Suprapubic skin (tissue), 3 donors: ENCODE measurements around the gene KRTCAP3.

Source experiments
- EP300 ChIP-seq: sonication (generic); formaldehyde crosslinking; IDR thresholded peaks from one replicate; pipeline ENCODE4 v1.6.1; 2017; ENCODE audit warnings: antibody characterized with exemption
- POLR2A ChIP-seq, 2 donors: fragments of 450-650 bp; IDR thresholded peaks; one replicate each; pipeline ENCODE4 v1.6.1; 2017; ENCODE audit warnings: antibody characterized with exemption in 2 of 2, mild to moderate bottlenecking in 2 of 2, moderate library complexity in 2 of 2
- TF ChIP-seq, protein P1 (sequence below), 2 donors: fragments of 200-600 bp in 1 of 2; fragments of 450-650 bp in 1 of 2; sonication (generic) in 1 of 2; IDR thresholded peaks; one replicate each; pipeline ENCODE4 v1.5.1; 2016 to 2019; ENCODE audit warnings: antibody characterized with exemption in 2 of 2, mild to moderate bottlenecking in 1 of 2, moderate library complexity in 1 of 2

DNA sequence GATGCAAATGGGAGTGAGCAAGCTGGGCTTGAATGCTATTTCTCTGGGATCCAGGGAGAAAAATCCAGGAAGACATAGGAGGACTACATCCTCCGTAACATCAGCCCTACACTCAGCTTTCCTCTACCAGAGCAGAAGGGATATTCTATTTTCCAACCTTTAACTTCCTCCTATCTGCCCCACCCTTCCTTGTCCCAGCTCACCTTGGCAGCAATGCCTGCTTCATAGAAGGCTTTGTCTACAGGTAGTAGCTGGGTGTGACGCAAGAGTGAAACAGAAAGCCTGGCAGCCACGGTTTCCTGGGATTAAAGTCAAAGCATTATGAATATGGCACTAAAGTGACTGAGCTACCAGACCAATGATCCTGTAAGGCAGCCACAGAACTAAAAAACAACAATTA lies 3.9 kb downstream of the KRTCAP3 start:
- TF ChIP-seq, protein P1, sequence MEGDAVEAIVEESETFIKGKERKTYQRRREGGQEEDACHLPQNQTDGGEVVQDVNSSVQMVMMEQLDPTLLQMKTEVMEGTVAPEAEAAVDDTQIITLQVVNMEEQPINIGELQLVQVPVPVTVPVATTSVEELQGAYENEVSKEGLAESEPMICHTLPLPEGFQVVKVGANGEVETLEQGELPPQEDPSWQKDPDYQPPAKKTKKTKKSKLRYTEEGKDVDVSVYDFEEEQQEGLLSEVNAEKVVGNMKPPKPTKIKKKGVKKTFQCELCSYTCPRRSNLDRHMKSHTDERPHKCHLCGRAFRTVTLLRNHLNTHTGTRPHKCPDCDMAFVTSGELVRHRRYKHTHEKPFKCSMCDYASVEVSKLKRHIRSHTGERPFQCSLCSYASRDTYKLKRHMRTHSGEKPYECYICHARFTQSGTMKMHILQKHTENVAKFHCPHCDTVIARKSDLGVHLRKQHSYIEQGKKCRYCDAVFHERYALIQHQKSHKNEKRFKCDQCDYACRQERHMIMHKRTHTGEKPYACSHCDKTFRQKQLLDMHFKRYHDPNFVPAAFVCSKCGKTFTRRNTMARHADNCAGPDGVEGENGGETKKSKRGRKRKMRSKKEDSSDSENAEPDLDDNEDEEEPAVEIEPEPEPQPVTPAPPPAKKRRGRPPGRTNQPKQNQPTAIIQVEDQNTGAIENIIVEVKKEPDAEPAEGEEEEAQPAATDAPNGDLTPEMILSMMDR (IDR thresholded peaks at IDR 0.05): no peak
- TF ChIP-seq POLR2A (IDR thresholded peaks at IDR 0.05) (no peak), EP300 (no peak)
